Measurements from ENCODE around the gene CREB3L2. TPM values are rescaled to one million over a fixed set of nuclear protein-coding genes. Genes with fewer than 3 reads are reported as not detected.

Gene CREB3L2
- polyA plus RNA-seq, 2 of the 4 experiments (the other 2 are of a cell fraction): 16.3 to 32.2 TPM

GRCh38 chr7:137870078-137870477, 131.8 kb downstream of the CREB3L2 start:
- no peak for DNase-seq (ENCODE audit: low read depth in 1 of 2, low spot score in 1 of 2)
- no peak overlapping the region for H3K4me2 ChIP-seq
- H3K4me3 ChIP-seq: no peak overlapping the region
- peaks cover 5% of the 10 kb centered on the region; the same call in 1 of the 3 replicates for H3K4me1 ChIP-seq
- peaks cover 9% of the 10 kb centered on the region; the same call in 1 of the 3 replicates for H3K9me3 ChIP-seq
- CTCF ChIA-PET: interaction anchor here (1.3 to 1.5 kb wide), 2 partner anchors 13 to 18 kb away, joined by 3 to 7 read pairs; no protein-coding TSS in a partner anchor
- H3K27ac ChIP-seq: no peak overlapping the region
- POLR2A ChIA-PET: no interaction called here
- 92% methylated on average over 1 of the region's 1 CpG for WGBS (ENCODE audit: missing lambda C conversion rate)
- TF ChIP-seq MAFK (IDR thresholded peaks at IDR 0.05; ENCODE audit: partially characterized antibody) (peak; percentile 58), KDM1A (IDR thresholded peaks at IDR 0.05; ENCODE audit: low read depth) (no peak)
- FAIRE-seq: no peak
- ATAC-seq: no peak

GRCh38 chr7:137869260-137869659, 132.6 kb downstream of the CREB3L2 start:
- H3K4me1 ChIP-seq: peaks cover 2% of the 10 kb centered on the region; the same call in 1 of the 3 replicates
- 86% methylated on average over 3 of the region's 3 CpGs for WGBS (ENCODE audit: missing lambda C conversion rate)
- DNase-seq (ENCODE audit: low read depth in 1 of 2, low spot score in 1 of 2) (no peak), FAIRE-seq (no peak), ATAC-seq (no peak)
- peaks cover 9% of the 10 kb centered on the region; the same call in 1 of the 3 replicates for H3K9me3 ChIP-seq
- no peak overlapping the region for H3K4me2 ChIP-seq
- H3K4me3 ChIP-seq: no peak overlapping the region
- POLR2A ChIA-PET: no interaction called here
- CTCF ChIA-PET: interaction anchor here (0.6 to 1.3 kb wide), 2 partner anchors 18 to 34 kb away, joined by 3 read pairs; no protein-coding TSS in a partner anchor
- no peak for TF ChIP-seq JUN (IDR thresholded peaks at IDR 0.05)
- no peak for TF ChIP-seq EHMT2 (IDR thresholded peaks at IDR 0.05; ENCODE audit: low read depth)
- peak; percentile 59 for TF ChIP-seq MAFK (IDR thresholded peaks at IDR 0.05; ENCODE audit: partially characterized antibody)
- no peak overlapping the region for H3K27ac ChIP-seq

- WGBS (ENCODE audit: missing lambda C conversion rate): 93% methylated on average over 3 of the region's 3 CpGs
- CTCF ChIA-PET: interaction anchor here (1.2 kb wide), 1 partner anchor 211 kb away, joined by 4 read pairs; no protein-coding TSS in a partner anchor
- no peak for FAIRE-seq
These were observed 134.6 kb downstream of the CREB3L2 start for GRCh38 chr7:137867289-137867688.

GRCh38 chr7:137865764-137866163, 136.1 kb downstream of the CREB3L2 start:
- Histone ChIP-seq H3K4me1 (no peaks in the 10 kb centered on the region), H3K4me3 (no peak overlapping the region), H3K9me3 (peaks cover 9% of the 10 kb centered on the region; the same call in 1 of the 3 replicates), H3K4me2 (no peak overlapping the region), H3K27ac (no peak overlapping the region)
- DNase-seq (ENCODE audit: low read depth in 1 of 2, low spot score in 1 of 2) (no peak), FAIRE-seq (no peak), ATAC-seq (no peak)
- 84% methylated on average over 1 of the region's 1 CpG for WGBS (ENCODE audit: missing lambda C conversion rate)
- TF ChIP-seq JUNB (IDR thresholded peaks at IDR 0.05) (no peak), JUN (IDR thresholded peaks at IDR 0.05) (no peak), EP300 (IDR thresholded peaks at IDR 0.05) (no peak)
- POLR2A ChIA-PET: no interaction called here
- CTCF ChIA-PET: no interaction called here

More at GRCh38 chr7:137867289-137867688, 134.6 kb downstream of the CREB3L2 start:
- no peak overlapping the region for H3K27ac ChIP-seq
- no peak overlapping the region for H3K4me2 ChIP-seq
- peaks cover 9% of the 10 kb centered on the region; the same call in 1 of the 3 replicates for H3K9me3 ChIP-seq
- ATAC-seq (no peak), DNase-seq (ENCODE audit: low read depth in 1 of 2, low spot score in 1 of 2) (no peak)
- no peak overlapping the region for H3K4me3 ChIP-seq
- POLR2A ChIA-PET: no interaction called here
- TF ChIP-seq RCOR1 (IDR thresholded peaks at IDR 0.05; ENCODE audit: low read depth, low read length) (no peak), HDAC2 (IDR thresholded peaks at IDR 0.05) (no peak), EP300 (IDR thresholded peaks at IDR 0.05) (no peak), HOXB5 (CRISPR knock-in tag; IDR thresholded peaks at IDR 0.05) (no peak), KDM1A (IDR thresholded peaks at IDR 0.05; ENCODE audit: low read depth) (no peak), CHD4 (IDR thresholded peaks at IDR 0.05; ENCODE audit: borderline replicate concordance) (no peak), MAFK (IDR thresholded peaks at IDR 0.05; ENCODE audit: partially characterized antibody) (no peak), RARB (CRISPR knock-in tag; IDR thresholded peaks at IDR 0.05) (no peak), BCL3 (IDR thresholded peaks at IDR 0.05) (no peak), MAZ (IDR thresholded peaks at IDR 0.05; ENCODE audit: borderline replicate concordance, low read depth, low read length) (no peak)
- H3K4me1 ChIP-seq: no peaks in the 10 kb centered on the region

GRCh38 chr7:137862964-137863363, 138.9 kb downstream of the CREB3L2 start:
- 85% methylated on average over 2 of the region's 2 CpGs for WGBS (ENCODE audit: missing lambda C conversion rate)
- no peak for DNase-seq (ENCODE audit: low read depth in 1 of 2, low spot score in 1 of 2)
- POLR2A ChIA-PET: no interaction called here
- FAIRE-seq: no peak
- H3K4me3 ChIP-seq: no peak overlapping the region
- H3K4me1 ChIP-seq: no peaks in the 10 kb centered on the region
- peaks cover 9% of the 10 kb centered on the region; the same call in 1 of the 3 replicates for H3K9me3 ChIP-seq
- no peak overlapping the region for H3K27ac ChIP-seq
- no peak for ATAC-seq
- no peak overlapping the region for H3K4me2 ChIP-seq
- CTCF ChIA-PET: interaction anchor here (0.6 kb wide), 1 partner anchor 207 kb away, joined by 3 read pairs; no protein-coding TSS in a partner anchor
- TF ChIP-seq ZFP36 (IDR thresholded peaks at IDR 0.05; ENCODE audit: borderline replicate concordance, partially characterized antibody) (no peak), CBX2 (IDR thresholded peaks at IDR 0.05; ENCODE audit: borderline replicate concordance, low read depth) (no peak), CEBPB (IDR thresholded peaks at IDR 0.05) (no peak), BHLHE40 (IDR thresholded peaks at IDR 0.05; ENCODE audit: low read depth, low read length) (no peak), ELK1 (IDR thresholded peaks at IDR 0.05; ENCODE audit: low read depth, low read length) (no peak), FOXS1 (CRISPR knock-in tag; IDR thresholded peaks at IDR 0.05) (no peak), TFCP2L1 (CRISPR knock-in tag; IDR thresholded peaks at IDR 0.05) (no peak), JUNB (IDR thresholded peaks at IDR 0.05) (no peak), RARB (CRISPR knock-in tag; IDR thresholded peaks at IDR 0.05) (no peak), HOXA7 (CRISPR knock-in tag; IDR thresholded peaks at IDR 0.05) (no peak), REST (IDR thresholded peaks at IDR 0.05) (no peak)

All from A549 (cell line).